ENCODE results near the gene FAM200C. TPM values are rescaled to one million over a fixed set of nuclear protein-coding genes. Genes with fewer than 3 reads are reported as not detected.

Gene FAM200C
- total and polyA plus RNA-seq, 2 of the 13 experiments (the other 11 are each of a cell fraction or from before 2014, with no cell fraction given) = 3.2 to 4.7 TPM

DNA sequence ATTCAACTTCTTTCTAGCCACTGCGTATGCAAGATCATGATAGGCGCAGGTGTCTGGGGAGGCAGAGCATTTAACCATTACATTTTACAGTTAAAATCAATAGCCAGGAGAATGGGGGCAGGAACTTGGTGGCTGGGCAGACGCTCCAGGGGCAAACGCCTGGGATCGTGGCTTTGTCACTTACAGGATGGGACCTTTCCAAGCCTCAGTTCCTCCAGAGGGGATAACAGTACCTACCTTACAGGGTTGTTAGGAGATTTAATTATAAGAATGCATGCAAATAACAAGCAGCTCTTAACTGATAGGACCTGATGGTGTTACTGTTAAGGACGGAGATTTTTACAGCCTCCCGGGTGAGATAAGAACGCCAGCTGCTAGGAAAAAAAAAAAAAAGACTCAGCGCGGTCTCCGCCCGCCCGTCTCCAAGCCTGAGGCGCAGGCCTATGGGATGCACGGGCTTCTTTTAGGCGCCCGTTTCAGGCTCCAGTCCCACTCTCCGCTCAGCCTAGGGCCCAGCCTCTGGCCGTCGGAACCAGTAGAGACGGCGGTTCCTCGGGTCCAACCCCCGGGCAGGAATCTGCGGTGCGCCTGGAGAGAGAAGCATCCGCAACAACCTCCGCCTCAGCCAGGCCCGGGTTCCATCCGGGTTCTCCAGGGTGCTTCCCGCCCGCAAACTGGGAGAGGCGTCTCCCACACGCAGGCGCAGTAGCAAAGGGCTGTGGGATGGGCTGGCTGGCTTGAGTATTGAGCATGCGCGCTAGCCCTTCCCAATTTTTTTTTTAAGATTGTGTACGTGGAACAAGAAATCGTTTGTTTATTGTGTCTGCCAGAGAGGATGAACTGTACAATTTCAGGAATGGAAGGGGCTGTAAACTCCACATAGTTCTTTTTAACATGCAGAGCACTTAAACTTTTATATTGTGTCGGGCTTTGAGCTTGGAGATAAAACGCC, at the start of gene FAM200C (continued):
- TF ChIP-seq HOXD1 (CRISPR knock-in tag; IDR thresholded peaks at IDR 0.05) (0 out of 2 replicates have a peak, but pooled peaks have one; percentile 14), ZNF639 (CRISPR knock-in tag; conservative IDR thresholded peaks at IDR 0.05) (0 out of 2 replicates have a peak, but pooled peaks have one; percentile 31), DMAP1 (CRISPR knock-in tag; IDR thresholded peaks at IDR 0.05) (peak; percentile 78; the same call in 1 of the 2 replicates), ZFP1 (CRISPR knock-in tag; IDR thresholded peaks at IDR 0.05) (no peak), HDAC1 (CRISPR knock-in tag; IDR thresholded peaks at IDR 0.05) (peak; percentile 69; the same call in 1 of the 2 replicates), SETDB1 (CRISPR knock-in tag; IDR thresholded peaks at IDR 0.05; ENCODE audit: borderline replicate concordance) (no peak), AGO1 (IDR thresholded peaks at IDR 0.05; ENCODE audit: low read depth, low read length, poor library complexity, severe bottlenecking) (peak; percentile 73), KLF16 (CRISPR knock-in tag; IDR thresholded peaks at IDR 0.05) (peak in 1 of 2 experiments; percentile 70; a peak in 1 of 4 replicates), MXI1 (IDR thresholded peaks at IDR 0.05; ENCODE audit: borderline replicate concordance, low read depth, low read length) (no peak), MAF1 (CRISPR knock-in tag; IDR thresholded peaks at IDR 0.05; ENCODE audit: borderline replicate concordance) (no peak), ZFP82 (CRISPR knock-in tag; IDR thresholded peaks at IDR 0.05; ENCODE audit: borderline replicate concordance) (no peak; the same call in 1 of the 2 replicates), ZFYVE20 (CRISPR knock-in tag; IDR thresholded peaks at IDR 0.05; ENCODE audit: borderline replicate concordance, low read depth) (0 out of 2 replicates have a peak, but pooled peaks have one; percentile 29), ZNF34 (CRISPR knock-in tag; IDR thresholded peaks at IDR 0.05; ENCODE audit: borderline replicate concordance) (peak; percentile 46; the same call in 1 of the 2 replicates), ZNF589 (CRISPR knock-in tag; conservative IDR thresholded peaks at IDR 0.05) (no peak), POLR2A (IDR thresholded peaks at IDR 0.05; ENCODE audit: insufficient read depth in 1 of 2, low read depth in 2 of 2, low read length in 2 of 2) (peak; percentile 94 to 96), ZNF709 (CRISPR knock-in tag; IDR thresholded peaks at IDR 0.05) (peak; percentile 46; the same call in 1 of the 2 replicates), ZNF382 (CRISPR knock-in tag; IDR thresholded peaks at IDR 0.05; ENCODE audit: borderline replicate concordance) (no peak), NFAT5 (CRISPR knock-in tag; IDR thresholded peaks at IDR 0.05) (no peak), ZNF224 (CRISPR knock-in tag; IDR thresholded peaks at IDR 0.05) (no peak), FOXA3 (CRISPR knock-in tag; IDR thresholded peaks at IDR 0.05) (peak; percentile 11; the same call in 1 of the 2 replicates), ZNF878 (CRISPR knock-in tag; IDR thresholded peaks at IDR 0.05) (no peak)
- TF ChIP-seq, protein P1, sequence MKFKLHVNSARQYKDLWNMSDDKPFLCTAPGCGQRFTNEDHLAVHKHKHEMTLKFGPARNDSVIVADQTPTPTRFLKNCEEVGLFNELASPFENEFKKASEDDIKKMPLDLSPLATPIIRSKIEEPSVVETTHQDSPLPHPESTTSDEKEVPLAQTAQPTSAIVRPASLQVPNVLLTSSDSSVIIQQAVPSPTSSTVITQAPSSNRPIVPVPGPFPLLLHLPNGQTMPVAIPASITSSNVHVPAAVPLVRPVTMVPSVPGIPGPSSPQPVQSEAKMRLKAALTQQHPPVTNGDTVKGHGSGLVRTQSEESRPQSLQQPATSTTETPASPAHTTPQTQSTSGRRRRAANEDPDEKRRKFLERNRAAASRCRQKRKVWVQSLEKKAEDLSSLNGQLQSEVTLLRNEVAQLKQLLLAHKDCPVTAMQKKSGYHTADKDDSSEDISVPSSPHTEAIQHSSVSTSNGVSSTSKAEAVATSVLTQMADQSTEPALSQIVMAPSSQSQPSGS (CRISPR knock-in tag; IDR thresholded peaks at IDR 0.05) = no peak

All from HepG2 (cell line).